Measurements from ENCODE around the gene NR3C1.

DNA sequence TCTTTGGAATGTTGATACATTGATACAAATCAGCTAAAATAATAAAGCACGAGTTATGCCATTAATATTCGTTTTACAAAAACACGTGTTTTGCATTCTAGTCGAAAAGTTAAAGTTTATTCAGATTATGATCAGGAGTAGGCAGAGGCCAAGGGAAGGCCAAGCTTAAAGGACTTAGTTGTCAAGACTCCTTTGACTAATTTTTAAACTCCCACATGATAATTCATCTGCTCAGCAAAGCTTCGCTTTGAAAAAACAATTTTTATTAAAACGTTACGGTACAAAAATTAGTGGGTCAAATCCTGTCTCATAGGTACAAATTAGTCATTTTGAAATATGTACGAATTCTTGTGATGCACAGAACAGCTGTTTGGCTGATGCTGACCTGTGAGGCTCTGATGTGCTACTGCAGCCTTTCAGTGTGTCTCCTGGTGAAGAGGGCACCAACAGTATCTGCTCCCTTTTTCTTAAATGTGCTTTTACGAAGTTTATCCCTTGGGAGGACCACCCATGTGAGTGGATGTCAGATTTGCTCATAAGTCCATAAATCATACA, 23.0 kb upstream of the NR3C1 start:
- TF ChIP-seq, protein P1, sequence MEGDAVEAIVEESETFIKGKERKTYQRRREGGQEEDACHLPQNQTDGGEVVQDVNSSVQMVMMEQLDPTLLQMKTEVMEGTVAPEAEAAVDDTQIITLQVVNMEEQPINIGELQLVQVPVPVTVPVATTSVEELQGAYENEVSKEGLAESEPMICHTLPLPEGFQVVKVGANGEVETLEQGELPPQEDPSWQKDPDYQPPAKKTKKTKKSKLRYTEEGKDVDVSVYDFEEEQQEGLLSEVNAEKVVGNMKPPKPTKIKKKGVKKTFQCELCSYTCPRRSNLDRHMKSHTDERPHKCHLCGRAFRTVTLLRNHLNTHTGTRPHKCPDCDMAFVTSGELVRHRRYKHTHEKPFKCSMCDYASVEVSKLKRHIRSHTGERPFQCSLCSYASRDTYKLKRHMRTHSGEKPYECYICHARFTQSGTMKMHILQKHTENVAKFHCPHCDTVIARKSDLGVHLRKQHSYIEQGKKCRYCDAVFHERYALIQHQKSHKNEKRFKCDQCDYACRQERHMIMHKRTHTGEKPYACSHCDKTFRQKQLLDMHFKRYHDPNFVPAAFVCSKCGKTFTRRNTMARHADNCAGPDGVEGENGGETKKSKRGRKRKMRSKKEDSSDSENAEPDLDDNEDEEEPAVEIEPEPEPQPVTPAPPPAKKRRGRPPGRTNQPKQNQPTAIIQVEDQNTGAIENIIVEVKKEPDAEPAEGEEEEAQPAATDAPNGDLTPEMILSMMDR (IDR thresholded peaks at IDR 0.05), result no peak
- no peak for TF ChIP-seq EZH2 (IDR thresholded peaks at IDR 0.05; ENCODE audit: borderline replicate concordance, insufficient read depth, low read depth, low read length, poor library complexity, severe bottlenecking)
